GM12892 (cell line): Measurements from ENCODE around the gene MACROD1.

Experiments
- POLR2A ChIP-seq: IDR thresholded peaks from 2 replicates; pipeline ENCODE4 v1.6.1; 2011; ENCODE audit warnings: low read depth, low read length, control low read depth
- POLR2AphosphoS5 ChIP-seq: IDR thresholded peaks from 2 replicates; pipeline ENCODE4 v1.6.1; 2011; ENCODE audit warnings: low read depth, low read length, control low read depth
- TAF1 ChIP-seq: IDR thresholded peaks from 2 replicates; pipeline ENCODE4 v1.6.1; 2011; ENCODE audit warnings: low read depth, mild to moderate bottlenecking, control low read depth, low read length, borderline replicate concordance

DNA sequence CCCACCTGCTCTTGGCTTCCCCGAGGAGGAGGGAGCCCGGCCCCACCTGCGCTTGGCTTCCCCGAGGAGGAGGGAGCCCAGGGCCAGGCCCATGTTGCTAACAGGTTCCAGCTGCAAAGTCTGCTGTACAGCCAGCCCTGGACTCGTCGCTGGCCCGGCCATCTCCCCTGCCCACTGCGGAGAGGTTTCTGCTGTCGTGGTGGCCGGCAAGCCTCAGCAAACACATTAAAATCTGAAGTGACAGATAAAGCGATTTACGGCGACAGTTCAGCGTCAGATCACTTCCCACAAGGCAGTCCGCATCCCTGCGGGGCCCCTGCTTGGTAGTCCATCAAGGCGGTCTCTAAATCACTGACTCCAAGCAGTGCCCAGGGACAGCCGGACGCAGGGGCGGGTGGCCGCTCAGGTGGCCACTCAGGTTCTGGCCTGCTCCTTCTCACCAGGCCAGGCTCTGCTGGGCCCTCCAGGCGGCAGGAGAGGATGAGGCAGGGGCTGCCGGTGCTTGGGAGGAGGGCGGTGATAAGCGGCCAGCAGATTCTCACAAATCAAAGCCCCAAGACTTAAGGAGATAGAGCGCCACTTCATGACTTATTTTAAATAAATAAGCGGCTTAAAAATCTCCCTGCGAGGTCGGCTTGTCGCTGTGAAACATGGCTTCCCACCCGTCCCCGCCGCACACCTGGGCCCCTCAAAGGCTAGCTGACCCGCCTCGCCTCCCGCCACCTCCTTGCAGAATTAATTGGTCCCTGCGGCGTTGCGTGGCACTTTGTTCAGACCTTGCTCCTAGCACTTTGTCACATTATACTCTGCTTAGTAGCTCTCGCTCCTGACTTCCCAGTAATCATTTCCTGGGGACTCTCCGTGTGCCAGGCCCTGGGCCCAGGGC lies 21.1 kb downstream of the MACROD1 start:
- TF ChIP-seq POLR2AphosphoS5, result no peak
- no peak for TF ChIP-seq POLR2A
- TF ChIP-seq TAF1, result no peak
